ENCODE measurements around the gene CGN.
"Not testable (repeated sequence)": the region's sequence is repeated elsewhere in the genome, so short reads cannot be mapped to it uniquely, and the experiment has no call there.

The CGN gene

DNA sequence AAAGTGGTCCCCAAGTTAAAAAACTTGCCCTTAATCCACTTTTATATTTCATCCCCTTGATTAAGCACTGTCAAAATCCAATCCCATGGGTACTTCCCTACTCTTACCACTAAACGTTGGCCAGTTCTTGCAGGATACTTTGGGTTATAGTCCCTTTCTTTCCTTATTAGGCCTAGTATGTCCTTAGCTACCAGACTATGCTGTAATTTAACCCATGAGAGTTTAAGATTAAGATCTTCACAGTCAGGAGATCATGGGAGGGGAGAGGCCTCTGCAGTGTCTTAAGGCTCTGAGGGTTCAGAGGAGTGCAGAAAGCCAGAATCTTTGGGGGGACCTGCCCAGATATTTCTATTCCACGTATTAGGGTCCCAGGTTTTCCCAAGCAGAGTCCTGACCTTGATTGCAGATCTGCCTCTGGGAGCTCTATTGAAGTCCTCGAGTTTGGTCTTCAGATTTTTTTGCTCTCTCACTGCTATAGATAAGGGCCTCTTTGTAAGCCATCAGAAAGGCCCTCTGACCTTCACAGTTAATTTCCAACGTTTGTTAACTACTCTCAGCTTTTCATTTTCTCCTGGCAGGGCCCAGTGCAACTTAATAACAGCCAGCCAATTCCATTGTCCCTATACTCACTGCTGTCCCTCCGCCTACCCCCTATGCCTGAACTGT is 9.0 kb upstream of the CGN start:
- DNase-seq, result no peak

DNA sequence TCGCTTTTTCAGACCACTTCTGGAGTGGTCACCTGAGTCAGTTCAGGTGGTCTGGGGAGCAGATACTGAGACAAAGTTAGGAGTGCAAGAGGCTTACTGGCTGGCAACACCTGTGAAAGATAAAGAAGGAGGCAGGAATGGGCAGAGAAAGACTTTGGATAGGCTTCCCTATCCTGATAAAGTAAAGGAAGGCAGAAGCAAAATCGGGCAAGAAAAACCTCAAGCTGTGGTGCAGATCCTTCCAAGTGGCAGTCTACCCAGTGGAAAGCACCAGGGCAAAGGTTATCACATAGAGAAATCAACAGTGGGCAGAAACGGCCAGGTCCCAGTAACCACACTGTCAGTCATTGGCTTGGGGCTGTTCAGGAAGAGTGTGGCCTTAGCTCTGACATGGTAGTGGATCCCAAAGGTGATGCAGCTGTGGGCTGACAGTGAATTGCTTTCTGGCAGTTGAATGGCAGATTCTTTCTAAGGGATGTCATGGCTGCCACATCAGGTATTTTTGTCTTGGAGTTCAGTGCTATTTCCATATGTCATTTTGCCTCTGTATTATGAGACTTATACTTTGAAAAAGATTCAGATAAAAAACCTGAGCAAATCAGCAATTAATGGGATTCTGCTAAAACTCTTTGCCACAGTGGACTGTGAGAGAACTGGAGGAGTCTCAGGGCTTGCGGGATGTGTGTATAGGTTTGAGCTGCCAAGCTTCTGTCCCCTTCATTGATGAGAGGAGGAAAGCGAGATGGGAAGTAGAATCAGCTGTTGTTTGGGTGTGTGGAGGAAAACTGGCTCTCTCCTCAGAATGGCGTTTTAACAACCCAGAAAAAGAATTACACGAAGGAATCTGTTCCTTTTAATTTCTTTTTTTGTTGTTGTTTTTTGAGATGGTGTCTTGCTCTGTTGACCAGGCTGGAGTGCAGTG is 8.1 kb upstream of the CGN start:
- no peak for DNase-seq

DNA sequence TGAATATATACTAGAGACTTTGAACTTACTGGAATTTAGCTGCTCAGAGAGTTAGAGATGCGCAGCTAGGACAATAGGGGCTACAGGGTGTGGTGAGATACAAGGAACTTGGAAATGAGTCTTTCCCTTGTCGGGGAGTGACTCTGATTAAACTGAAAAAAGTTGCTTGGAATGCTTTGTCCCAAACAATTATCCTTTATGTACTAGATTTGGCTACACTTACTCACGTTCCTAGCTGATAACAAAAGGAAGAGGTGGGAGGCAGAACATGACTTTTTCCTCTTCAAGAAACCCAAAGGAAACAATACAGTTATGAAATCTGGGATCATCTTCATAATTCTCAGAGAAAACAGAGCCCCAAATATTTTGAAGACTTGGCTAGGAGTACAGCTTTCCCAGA is 6.9 kb upstream of the CGN start:
- DNase-seq, result no peak

DNA sequence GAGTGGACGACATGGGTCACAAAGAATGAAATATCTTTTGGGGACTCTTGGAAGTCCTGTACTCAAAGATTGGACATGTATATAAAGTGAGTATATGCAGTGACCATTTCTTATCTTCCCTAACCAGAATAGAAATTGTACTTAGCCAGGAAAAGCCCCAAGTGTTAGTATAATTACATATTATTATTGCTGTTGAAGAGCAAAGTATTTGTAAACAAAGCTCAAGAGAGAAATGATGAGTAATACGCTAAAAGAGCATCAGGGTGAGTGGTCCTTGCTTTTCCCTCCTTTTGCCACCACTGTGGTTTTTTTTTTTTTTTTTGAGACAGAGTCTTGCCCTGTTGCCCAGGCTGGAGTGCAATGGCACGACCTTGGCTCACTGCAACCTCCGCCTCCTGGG is 6.4 kb upstream of the CGN start:
- no peak for DNase-seq

DNA sequence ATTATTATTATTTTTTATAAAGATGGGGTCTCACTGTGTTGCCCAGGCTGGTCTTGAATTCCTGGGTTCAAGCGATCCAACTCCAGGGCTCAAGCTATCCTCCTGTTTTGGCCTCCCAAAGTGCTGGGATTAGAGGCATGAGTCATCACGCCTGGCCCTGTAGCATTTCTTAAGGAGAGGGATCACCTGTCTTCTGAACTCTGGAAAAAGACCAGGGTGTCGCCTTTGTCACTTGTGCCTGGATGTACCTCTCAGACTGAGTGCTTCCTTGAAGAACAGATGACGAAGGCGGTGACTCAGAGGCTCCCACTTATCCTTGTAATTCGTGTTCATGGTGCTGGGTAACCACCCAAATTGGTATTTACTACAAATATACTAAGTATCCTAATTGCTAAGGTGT is 2.4 kb upstream of the CGN start:
- no peak for DNase-seq

DNA sequence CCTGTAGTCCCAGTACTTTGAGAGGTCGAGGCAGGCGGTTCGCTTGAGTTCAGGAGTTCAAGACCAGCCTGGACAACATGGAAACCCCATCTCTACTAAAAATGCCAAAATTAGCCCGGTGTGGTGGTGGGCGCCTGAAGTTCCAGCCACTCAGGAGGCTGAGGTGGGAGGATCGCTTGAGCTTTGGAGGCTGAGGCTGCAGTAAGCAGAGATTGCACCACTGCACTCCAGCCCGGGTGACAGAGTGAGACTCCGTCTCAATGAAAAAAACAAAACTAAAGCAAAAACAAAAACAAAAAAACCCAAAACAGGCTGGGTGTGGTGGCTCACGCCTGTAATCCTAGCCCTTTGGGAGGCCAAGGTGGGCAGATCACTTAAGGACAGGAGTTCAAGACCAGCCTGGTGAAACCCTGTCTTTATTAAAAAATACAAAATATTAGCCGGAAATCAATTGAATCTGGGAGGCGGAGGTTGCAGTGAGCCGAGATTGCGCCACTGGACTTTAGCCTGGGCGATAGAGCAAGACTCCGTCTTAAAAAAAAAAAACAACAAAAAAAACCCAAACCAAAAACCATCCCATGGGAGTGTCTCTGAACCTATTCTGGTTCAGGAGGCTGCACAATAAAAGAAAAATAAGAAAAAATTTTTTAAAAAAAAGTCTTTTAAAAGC is 1.7 kb upstream of the CGN start:
- no peak for DNase-seq

DNA sequence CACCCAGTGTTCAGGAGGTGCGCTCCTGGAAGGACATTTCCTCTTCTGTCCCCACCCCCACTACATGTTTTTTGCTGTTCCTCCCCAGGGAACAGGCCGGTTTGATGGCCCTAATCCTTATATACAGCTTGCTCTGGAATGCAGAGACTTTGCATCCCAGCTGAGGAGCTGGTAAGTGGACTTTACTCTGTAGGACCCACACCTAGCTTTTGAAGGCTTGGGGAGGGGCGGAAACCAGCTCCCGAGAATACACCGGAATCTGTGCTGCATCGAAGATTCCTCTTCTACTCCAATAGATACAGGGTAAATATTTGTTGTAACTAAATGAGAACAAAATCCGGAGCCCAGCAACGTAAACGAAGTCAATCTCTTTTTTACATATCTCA is 1.2 kb upstream of the CGN start:
- no peak for DNase-seq

DNA sequence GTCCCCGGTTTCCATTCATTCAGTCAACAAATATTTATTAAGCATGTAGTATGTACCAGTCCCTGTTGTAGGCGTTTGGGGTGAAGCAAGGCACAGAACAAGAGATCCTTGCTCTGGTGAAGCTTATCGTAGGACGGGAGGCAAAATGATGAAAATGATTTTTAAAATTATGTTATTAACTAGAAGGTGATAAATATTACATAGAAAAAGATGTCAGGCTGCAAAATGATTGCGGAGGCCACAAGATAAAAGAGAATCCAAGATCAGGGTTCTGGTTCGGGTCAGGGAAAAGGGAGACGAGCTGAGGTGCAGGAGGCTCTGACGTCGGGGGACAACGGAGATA is 602 bp upstream of the CGN start:
- DNase-seq, result no peak

DNA sequence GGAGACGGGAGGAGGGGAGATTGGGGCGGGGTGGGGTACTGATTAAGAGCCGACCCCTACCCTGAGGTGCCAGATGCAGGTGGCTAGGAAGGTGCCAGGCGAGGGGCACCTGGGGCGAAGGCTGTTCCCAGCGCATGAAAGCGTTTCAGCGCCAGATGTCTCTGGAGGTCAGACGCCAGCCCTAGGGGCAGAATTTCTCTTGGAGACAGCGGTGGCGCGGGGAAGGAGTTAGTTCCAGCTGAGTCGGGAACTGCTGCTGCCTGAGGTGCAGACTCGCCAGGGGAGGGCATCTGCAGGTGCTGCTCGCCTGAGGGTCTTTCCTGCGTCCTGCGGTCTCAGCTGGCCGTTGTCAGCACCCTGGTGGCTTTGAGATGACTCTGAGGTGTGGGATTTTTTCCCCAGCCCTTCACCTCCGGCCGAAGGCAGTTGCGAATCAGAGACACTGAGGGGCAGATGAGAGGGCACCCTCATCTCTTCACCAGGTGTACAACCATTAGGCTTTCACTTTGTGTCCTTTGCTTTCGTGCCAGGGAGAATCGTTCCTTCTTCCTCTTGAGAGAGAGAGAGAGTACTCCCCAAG is 539 bp downstream of the CGN start:
- peak in 8 of 14 donors; percentile 33 to 62 (median 50) for DNase-seq

DNA sequence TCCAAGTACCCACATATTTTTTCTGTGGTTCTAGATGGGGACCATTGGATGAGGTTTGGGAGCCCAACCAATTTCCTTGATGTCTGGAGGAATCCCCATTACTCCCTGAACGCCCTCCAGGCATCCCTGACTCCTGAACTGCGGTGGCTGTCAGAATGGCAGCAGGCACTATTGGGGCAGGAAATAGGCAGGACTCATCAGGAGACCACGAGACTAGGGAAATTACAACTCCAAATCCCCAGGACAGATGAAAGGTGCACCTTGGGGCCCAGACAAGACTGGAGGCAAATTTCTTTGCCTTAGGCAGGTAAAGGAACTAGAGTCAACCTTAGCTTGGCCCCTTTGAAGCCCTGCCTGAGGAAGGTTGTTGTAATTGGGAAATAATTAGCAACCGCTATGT is 1.1 kb downstream of the CGN start:
- DNase-seq, result no peak

DNA sequence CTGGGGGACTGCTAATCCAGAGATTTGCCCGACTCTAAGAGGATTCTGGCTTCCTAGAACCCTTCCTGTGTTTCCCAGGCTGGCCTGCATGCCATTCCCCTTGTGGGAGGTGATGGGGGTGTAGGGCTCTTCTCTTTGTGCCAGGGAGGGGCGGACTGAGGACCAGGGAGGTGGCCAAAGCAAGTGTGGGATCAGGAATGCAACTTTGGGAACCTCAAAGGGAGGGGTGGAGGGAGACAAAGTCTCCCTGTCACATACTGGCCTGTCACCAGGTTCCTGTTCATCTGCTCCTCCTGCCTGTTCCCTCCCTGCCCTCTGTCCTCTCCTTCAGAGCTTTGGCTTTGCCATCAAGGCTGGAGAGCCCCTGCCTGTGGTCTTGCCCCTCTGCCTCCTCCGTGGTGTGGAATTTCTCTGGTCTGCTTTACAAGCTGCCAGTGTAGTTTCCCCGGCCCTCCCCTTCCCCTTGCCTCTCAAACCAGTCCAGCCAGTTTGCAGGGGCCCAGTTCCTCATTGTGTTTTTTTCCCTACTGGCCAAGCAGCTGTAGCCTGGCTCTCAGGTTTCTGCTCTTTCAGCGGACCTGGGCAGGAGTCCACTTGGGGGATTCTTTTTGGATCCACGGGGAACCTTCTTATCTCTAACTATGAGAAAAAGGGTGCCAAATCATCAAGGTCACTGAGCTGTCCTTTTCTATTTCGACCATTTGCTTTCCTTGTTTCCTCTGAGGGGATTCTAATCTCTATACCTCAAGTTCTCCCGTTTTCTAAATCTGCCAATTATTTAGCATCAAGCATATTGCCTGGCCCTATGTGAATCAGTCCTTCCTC is 1.8 kb downstream of the CGN start:
- peak in 1 of 14 donors; percentile 33 for DNase-seq

DNA sequence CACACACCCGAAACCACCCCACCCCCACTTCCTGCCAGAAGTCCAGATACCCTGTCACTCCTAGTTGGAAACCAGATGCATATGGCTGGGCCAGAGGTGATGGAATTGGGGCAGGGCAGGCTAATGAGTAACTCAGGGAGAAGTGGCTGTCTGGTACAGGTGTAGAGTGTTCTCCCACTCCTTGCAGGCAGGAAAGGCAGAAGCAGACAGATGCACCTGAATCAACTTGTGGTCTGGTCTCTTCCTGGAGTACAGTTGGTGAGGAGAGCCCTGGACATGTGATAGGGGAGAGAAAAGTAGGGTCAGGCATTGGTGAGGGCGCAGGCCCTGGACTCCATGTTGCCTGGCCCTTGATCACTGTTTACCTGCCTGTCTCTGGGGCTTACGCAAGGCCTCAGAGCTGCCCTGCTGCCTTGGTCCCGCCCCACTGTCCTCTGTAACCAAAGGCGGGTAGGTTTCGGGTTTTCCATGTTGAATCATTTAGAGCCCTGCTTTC is 2.5 kb downstream of the CGN start:
- no peak for DNase-seq

DNA sequence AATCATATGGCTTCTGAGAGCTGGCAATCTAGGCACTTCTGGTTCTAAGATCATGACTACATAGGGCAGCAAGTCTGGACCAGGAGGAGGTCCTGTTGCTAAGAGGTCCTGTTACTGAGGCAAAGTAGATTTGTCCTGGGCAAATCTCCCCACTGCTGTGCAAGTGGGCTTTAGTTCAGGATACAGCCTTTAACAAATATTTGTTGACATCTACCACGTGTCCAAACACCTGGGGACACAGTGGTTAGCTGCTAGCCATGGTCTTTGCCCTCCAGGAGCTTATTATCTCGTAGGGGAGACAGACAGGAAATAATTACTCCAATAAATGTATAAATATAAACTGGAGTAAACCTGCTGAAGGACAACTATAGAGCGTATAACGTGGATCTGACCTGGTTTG is 3.2 kb downstream of the CGN start:
- DNase-seq, result no peak

DNA sequence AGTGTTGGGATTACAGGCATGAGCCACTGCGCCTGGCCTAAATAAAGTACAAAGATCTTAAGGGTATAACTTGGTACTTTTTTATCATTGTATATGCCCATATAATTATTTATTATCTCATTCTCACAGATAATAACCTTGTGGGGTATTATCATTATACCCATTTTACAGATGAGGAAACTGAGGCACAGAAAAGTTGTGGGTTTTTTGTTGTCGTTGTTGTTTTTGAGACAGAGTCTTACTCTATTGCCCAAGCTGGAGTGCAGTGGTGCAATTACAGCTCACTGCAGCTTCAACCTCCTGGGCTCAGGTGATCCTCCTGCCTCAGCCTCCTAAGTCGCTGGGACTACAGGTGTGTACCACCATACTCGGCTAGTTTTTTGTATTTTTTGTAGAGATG is 4.1 kb downstream of the CGN start:
- no peak for DNase-seq

DNA sequence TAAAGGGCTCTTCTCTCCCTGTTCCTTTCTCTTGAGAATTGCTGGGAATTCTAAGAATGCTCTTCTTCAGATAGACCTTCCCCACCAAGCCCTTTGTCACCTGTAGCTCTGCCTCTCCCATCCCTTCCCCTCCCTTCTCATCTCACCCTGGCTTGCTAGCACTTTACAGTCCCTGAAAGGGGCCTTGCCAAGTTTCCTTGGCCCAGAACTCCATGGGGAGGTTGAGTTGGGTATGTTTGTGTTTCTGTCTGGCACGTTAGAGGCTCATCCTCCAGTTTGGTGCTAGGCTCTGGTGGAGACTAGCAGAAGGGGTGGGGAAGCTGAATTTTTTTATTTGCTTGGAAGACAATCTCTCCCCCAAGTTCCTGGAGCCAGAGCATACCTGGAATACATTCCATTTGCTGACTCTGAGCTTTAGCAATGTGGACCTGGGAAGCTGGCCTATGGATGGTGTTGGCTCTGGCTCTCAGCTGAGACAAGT is 4.9 kb downstream of the CGN start:
- no peak for DNase-seq

DNA sequence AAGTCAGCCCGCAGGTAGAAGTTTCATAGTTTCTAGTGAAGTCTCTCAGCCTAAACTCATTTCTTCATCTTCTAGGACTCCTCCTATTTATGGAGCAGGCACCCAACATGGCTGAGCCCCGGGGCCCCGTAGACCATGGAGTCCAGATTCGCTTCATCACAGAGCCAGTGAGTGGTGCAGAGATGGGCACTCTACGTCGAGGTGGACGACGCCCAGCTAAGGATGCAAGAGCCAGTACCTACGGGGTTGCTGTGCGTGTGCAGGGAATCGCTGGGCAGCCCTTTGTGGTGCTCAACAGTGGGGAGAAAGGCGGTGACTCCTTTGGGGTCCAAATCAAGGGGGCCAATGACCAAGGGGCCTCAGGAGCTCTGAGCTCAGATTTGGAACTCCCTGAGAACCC is 7.2 kb downstream of the CGN start:
- DNase-seq, result no peak

DNA sequence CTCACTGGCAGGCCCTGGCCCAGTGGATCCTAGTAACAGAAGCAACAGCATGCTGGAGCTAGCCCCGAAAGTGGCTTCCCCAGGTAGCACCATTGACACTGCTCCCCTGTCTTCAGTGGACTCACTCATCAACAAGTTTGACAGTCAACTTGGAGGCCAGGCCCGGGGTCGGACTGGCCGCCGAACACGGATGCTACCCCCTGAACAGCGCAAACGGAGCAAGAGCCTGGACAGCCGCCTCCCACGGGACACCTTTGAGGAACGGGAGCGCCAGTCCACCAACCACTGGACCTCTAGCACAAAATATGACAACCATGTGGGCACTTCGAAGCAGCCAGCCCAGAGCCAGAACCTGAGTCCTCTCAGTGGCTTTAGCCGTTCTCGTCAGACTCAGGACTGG is 7.7 kb downstream of the CGN start:
- no peak for DNase-seq

DNA sequence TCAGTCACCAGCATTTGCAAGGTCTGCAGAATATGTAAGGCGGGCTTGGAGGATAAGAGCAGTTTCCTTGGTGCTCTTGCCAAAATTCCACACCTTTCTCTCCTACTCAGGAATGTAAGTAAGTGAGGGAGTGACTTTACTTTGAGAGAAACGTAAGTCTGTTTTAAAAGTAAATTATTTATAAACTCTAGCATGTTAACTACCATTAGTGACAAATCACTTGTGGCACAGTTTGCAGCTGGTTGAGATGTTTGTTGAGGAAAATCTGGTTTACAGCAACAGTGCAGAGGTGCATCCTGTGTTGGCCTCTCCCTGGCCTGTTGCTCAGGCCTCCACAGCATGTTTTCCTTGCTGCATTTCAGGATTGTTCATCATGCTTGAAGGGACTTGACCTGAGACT is 8.5 kb downstream of the CGN start:
- no peak for DNase-seq

DNA sequence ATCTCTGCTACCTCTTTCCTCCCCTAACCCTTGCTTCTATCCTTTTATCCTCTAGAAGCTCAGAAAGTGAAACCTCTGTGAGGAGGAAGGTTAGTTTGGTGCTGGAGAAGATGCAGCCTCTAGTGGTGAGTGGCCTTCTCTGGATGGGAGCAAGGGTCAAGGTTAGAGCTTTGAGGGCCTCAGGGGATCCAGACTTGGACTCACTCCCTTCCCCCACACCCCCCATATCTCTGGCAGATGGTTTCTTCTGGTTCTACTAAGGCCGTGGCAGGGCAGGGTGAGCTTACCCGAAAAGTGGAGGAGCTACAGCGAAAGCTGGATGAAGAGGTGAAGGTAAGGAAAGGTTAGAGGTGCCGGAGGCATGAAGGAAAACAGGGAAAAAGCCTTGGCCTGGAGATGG is 9.2 kb downstream of the CGN start:
- DNase-seq, result no peak

DNA sequence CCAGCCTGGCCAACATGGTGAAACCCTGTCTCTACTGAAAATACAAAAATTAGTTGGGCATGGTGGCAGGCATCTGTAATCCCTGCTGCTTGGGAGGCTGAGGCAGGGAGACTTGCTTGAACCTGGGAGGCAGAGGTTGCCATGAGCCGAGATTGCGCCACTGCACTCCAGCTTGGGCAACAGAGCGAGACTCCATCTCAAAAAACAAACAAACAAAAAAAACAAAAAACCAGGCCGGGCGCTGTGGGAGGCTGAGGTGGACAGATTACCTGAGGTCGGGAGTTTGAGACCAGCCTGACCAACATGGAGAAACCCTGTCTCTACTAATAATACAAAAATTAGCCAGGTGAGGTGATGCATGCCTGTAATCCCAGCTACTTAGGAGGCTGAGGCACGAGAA is 11.2 kb downstream of the CGN start:
- DNase-seq, result not testable (repeated sequence)

DNA sequence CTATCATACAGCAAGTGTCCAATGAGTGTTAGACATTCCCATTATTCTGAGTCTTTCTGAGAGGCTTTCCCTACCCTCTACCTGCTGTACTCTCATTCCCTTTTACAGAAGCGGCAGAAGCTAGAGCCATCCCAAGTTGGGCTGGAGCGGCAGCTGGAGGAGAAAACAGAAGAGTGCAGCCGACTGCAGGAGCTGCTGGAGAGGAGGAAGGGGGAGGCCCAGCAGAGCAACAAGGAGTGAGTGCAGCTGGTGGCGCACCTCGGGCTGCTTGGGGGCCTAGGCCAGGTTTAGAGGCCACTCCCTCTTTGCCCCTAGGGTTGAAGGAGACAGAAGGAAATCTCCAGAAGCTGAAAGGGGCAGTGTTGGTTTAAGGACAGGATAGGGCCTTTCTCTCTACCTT is 12.1 kb downstream of the CGN start:
- no peak for DNase-seq

DNA sequence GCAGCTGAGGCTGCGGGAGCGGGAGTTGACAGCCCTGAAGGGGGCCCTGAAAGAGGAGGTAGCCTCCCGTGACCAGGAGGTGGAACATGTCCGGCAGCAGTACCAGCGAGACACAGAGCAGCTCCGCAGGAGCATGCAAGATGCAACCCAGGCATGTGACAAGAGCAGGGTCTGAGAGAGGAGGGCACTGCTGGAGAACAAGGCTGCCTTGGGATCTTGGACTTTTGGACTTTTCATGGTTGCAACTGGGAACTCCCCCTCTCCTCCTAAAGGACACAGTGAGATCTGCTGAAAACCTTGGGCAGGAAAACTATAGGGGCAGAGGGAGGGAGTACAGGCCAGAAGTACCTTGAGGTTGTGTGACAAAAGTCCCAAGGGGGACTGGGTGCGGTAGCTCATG is 13.5 kb downstream of the CGN start:
- no peak for DNase-seq
